Adrenal gland (tissue), 5 donors: ENCODE measurements around the gene ATG9A.

Experiments used
- POLR2A ChIP-seq, 2 donors: fragments of 450-650 bp; IDR thresholded peaks; one replicate each; pipeline ENCODE4 v1.6.1; 2017; ENCODE audit warnings: antibody characterized with exemption in 2 of 2, mild to moderate bottlenecking in 2 of 2, moderate library complexity in 1 of 2
- TF ChIP-seq, protein P1 (sequence below), 6 experiments: fragments of 450-650 bp in 4 of 6; fragments of 200-600 bp in 2 of 6; sonication (generic) in 1 of 6; IDR thresholded peaks; 1 replicate in 5 of 6; 2 replicates in 1 of 6; pipeline versions ENCODE4 v1.5.1 to v1.8.0; 2016 to 2021; ENCODE audit warnings: antibody characterized with exemption in 6 of 6, mild to moderate bottlenecking in 2 of 6, moderate library complexity in 1 of 6
- donor health status: DM: no; HTN: no; CAD: no.

- TF ChIP-seq, protein P1, sequence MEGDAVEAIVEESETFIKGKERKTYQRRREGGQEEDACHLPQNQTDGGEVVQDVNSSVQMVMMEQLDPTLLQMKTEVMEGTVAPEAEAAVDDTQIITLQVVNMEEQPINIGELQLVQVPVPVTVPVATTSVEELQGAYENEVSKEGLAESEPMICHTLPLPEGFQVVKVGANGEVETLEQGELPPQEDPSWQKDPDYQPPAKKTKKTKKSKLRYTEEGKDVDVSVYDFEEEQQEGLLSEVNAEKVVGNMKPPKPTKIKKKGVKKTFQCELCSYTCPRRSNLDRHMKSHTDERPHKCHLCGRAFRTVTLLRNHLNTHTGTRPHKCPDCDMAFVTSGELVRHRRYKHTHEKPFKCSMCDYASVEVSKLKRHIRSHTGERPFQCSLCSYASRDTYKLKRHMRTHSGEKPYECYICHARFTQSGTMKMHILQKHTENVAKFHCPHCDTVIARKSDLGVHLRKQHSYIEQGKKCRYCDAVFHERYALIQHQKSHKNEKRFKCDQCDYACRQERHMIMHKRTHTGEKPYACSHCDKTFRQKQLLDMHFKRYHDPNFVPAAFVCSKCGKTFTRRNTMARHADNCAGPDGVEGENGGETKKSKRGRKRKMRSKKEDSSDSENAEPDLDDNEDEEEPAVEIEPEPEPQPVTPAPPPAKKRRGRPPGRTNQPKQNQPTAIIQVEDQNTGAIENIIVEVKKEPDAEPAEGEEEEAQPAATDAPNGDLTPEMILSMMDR (IDR thresholded peaks at IDR 0.05): no peak
- no peak for TF ChIP-seq POLR2A (IDR thresholded peaks at IDR 0.05)
Observed at GRCh38 chr2:219246559-219246958, 17.1 kb upstream of the ATG9A start.
